ENCODE data around the gene BEST2. TPM values are rescaled to one million over a fixed set of nuclear protein-coding genes. Genes with fewer than 3 reads are reported as not detected.

The BEST2 gene
- total and polyA plus RNA-seq, 2 of the 4 experiments (the other 2 are of a cell fraction): not detected

- no peak for TF ChIP-seq USF2 (IDR thresholded peaks at IDR 0.05; ENCODE audit: low read depth, low read length)
These were observed 30.5 kb upstream of the BEST2 start (continued) for GRCh38 chr19:12720851-12721655.
